SK-MEL-5 (cell line): ENCODE data around the gene DUSP19. TPM values are rescaled to one million over a fixed set of nuclear protein-coding genes. Genes with fewer than 3 reads are reported as not detected.

Source experiments
- DNase-seq: peaks from one replicate; pipeline ENCODE4 v3.0.0-alpha.2; 2016; ENCODE audit warnings: low read depth, low spot score
- in situ Hi-C: cut with HindIII; loops from 2 replicates; pipeline ENCODE4 v1.10.0; 2016; ENCODE audit warnings: low sequenced_read_pairs, high pct_unique_total_duplicates, low pct_unique_long_range_greater_than_20kb
- total RNA-seq: library from RNA; depleted of rRNA; stranded (reverse); fragments of >200 nt; shearing (Covaris generic); gene quantifications from 2 replicates; pipeline ENCODE4 v1.2.3, GENCODE V29; 2014

DUSP19 gene
- total RNA-seq, 1 experiment from 2014 or later = 8.1 TPM

- in situ Hi-C loops = no loop called here
- DNase-seq = no peak
Measured at GRCh38 chr2:183057333-183057985, 21.1 kb upstream of the DUSP19 start.

- in situ Hi-C loops = no loop called here
- peak; percentile 26 for DNase-seq
Measured at GRCh38 chr2:183059561-183059960, 19.0 kb upstream of the DUSP19 start.

- in situ Hi-C loops = no loop called here
- no peak for DNase-seq
Measured at GRCh38 chr2:183060571-183061231, 17.8 kb upstream of the DUSP19 start.

- DNase-seq = peak; percentile 16
Measured at GRCh38 chr2:183063083-183063482, 15.5 kb upstream of the DUSP19 start.

GRCh38 chr2:183068561-183068960, 10.0 kb upstream of the DUSP19 start:
- in situ Hi-C loops = no loop called here
- DNase-seq = no peak

More at GRCh38 chr2:183063083-183063482, 15.5 kb upstream of the DUSP19 start:
- in situ Hi-C loops = no loop called here

- in situ Hi-C loops = no loop called here
- no peak for DNase-seq
Measured at GRCh38 chr2:183069174-183069573, 9.4 kb upstream of the DUSP19 start.

GRCh38 chr2:183070942-183071844, 7.4 kb upstream of the DUSP19 start:
- in situ Hi-C loops = no loop called here
- DNase-seq = peak; percentile 79

GRCh38 chr2:183072177-183072576, 6.4 kb upstream of the DUSP19 start:
- in situ Hi-C loops = no loop called here
- no peak for DNase-seq

GRCh38 chr2:183078163-183078463, 434 bp upstream of the DUSP19 start:
- in situ Hi-C loops = no loop called here
- no peak for DNase-seq

- peak; percentile 5 for DNase-seq
- in situ Hi-C loops = no loop called here
Measured at GRCh38 chr2:183079139-183079775, 710 bp downstream of the DUSP19 start.

- in situ Hi-C loops = no loop called here
- no peak for DNase-seq
Measured at GRCh38 chr2:183081911-183082310, 3.4 kb downstream of the DUSP19 start.

GRCh38 chr2:183088061-183088460, 9.5 kb downstream of the DUSP19 start:
- no peak for DNase-seq
- in situ Hi-C loops = no loop called here

- peak; percentile 4 for DNase-seq
Measured at GRCh38 chr2:183089192-183089851, 10.8 kb downstream of the DUSP19 start.

GRCh38 chr2:183091318-183091953, 12.9 kb downstream of the DUSP19 start:
- DNase-seq = no peak
- in situ Hi-C loops = no loop called here

More at GRCh38 chr2:183089192-183089851, 10.8 kb downstream of the DUSP19 start:
- in situ Hi-C loops = no loop called here

- DNase-seq = no peak
- in situ Hi-C loops = no loop called here
Measured at GRCh38 chr2:183091954-183092345, 13.4 kb downstream of the DUSP19 start.

GRCh38 chr2:183093857-183094657, 15.5 kb downstream of the DUSP19 start:
- in situ Hi-C loops = no loop called here
- DNase-seq = no peak
